GM19463 (cell line): ENCODE measurements around the gene HCFC1R1.

Source experiments
- ATAC-seq: cut with Tn5 transposase; IDR thresholded peaks from one replicate; pipeline ENCODE4 v1.9.1; 2021; ENCODE audit warnings: mild to moderate bottlenecking, moderate library complexity; ENCODE audit not compliant: unreplicated experiment

Gene HCFC1R1

GRCh38 chr16:2979669-2980226 lies 44.0 kb downstream of the HCFC1R1 start:
- ATAC-seq: no peak

GRCh38 chr16:2977440-2977839 lies 46.3 kb downstream of the HCFC1R1 start:
- no peak for ATAC-seq

GRCh38 chr16:2976673-2977072 lies 47.1 kb downstream of the HCFC1R1 start:
- ATAC-seq: no peak

- no peak for ATAC-seq
Observed at GRCh38 chr16:2976201-2976600, 47.5 kb downstream of the HCFC1R1 start.

- ATAC-seq: no peak
Observed at GRCh38 chr16:2975161-2975795, 48.5 kb downstream of the HCFC1R1 start.

GRCh38 chr16:2974319-2975056 lies 49.3 kb downstream of the HCFC1R1 start:
- no peak for ATAC-seq

GRCh38 chr16:2973605-2974318 lies 50.0 kb downstream of the HCFC1R1 start:
- no peak for ATAC-seq

GRCh38 chr16:2973093-2973492 lies 50.6 kb downstream of the HCFC1R1 start:
- no peak for ATAC-seq
